SK-N-SH (cell line): ENCODE data around the gene MAGI2. TPM values are rescaled to one million over a fixed set of nuclear protein-coding genes. Genes with fewer than 3 reads are reported as not detected.

Experiments used
- CTCF ChIA-PET: fragments of 300-600, 350-600 bp; formaldehyde crosslinking; extraction: SDS; loops from one replicate; lab custom pipeline; 2021; lab: Yijun Ruan, JAX
- POLR2A ChIA-PET: fragments of 350-600 bp; sonication (Branson Sonifier 250); formaldehyde crosslinking; extraction: SDS; loops from one replicate; lab custom pipeline; 2020; ENCODE audit warnings: antibody characterized with exemption, inconsistent platforms; lab: Yijun Ruan, JAX
- DNase-seq: peaks from one replicate; pipeline ENCODE4 v3.0.0; 2012
- H2AFZ ChIP-seq: fragments of 200-600 bp; sonication (generic); 2 replicates; pipeline ENCODE4 v1.8.1; 2016; ENCODE audit warnings: antibody characterized with exemption, mild to moderate bottlenecking, low read depth
- H3F3A ChIP-seq: fragments of 200-600 bp; sonication (generic); replicated peaks from 2 replicates; pipeline ENCODE3; 2016; ENCODE audit warnings: antibody characterized with exemption, mild to moderate bottlenecking; ENCODE audit not compliant: insufficient read depth
- H3K27ac ChIP-seq, 2 experiments: fragments of 200-500 bp in 1 of 2; fragments of 200-600 bp in 1 of 2; sonication (Bioruptor generic) in 1 of 2; sonication (generic), shearing (Covaris generic) in 1 of 2; 2 replicates each; pipeline versions ENCODE4 v1.5.1 to v1.6.1; 2014 to 2016; ENCODE audit warnings: low read depth in 2 of 2, inconsistent platforms in 1 of 2, low read length in 1 of 2, mild to moderate bottlenecking in 1 of 2, mixed read lengths in 1 of 2
- H3K27me3 ChIP-seq: fragments of 200-600 bp; sonication (generic), shearing (Covaris generic); 2 replicates; pipeline ENCODE4 v1.6.1; 2016; ENCODE audit warnings: mixed run types; ENCODE audit not compliant: insufficient read depth
- H3K36me3 ChIP-seq, 2 experiments: fragments of 200-500 bp in 1 of 2; fragments of 200-600 bp in 1 of 2; sonication (Bioruptor generic) in 1 of 2; sonication (generic) in 1 of 2; replicated peaks in 1 of 2; 2 replicates each; pipeline versions ENCODE3 to v1.5.1; 2014 to 2016; ENCODE audit warnings: low read length in 1 of 2, mild to moderate bottlenecking in 1 of 2; ENCODE audit not compliant: insufficient read depth in 2 of 2, control insufficient read depth in 1 of 2
- H3K4me1 ChIP-seq, 2 experiments: fragments of 200-500 bp in 1 of 2; fragments of 200-600 bp in 1 of 2; sonication (Bioruptor generic) in 1 of 2; sonication (generic), shearing (Covaris generic) in 1 of 2; 2 replicates each; pipeline versions ENCODE4 v1.5.1 to v1.6.1; 2014 to 2016; ENCODE audit warnings: low read depth in 1 of 2, low read length in 1 of 2, mixed run types in 1 of 2; ENCODE audit not compliant: insufficient read depth in 2 of 2, control insufficient read depth in 1 of 2
- H3K4me2 ChIP-seq: fragments of 200-600 bp; sonication (generic), shearing (Covaris generic); 2 replicates; pipeline ENCODE4 v1.6.1; 2017; ENCODE audit warnings: mixed run types
- H3K4me3 ChIP-seq, 2 experiments: fragments of 200-500 bp in 1 of 2; fragments of 200-600 bp in 1 of 2; sonication (Bioruptor generic) in 1 of 2; sonication (generic), shearing (Covaris generic) in 1 of 2; 2 replicates each; pipeline versions ENCODE4 v1.5.1 to v1.8.1; 2014 to 2016; ENCODE audit warnings: low read depth in 2 of 2, inconsistent platforms in 1 of 2, low read length in 1 of 2, mild to moderate bottlenecking in 1 of 2, mixed read lengths in 1 of 2, moderate library complexity in 1 of 2
- H3K79me2 ChIP-seq: fragments of 200-600 bp; sonication (generic); 2 replicates; pipeline ENCODE4 v1.8.1; 2017; ENCODE audit warnings: mild to moderate bottlenecking; ENCODE audit not compliant: insufficient read depth
- H3K9ac ChIP-seq: fragments of 200-600 bp; sonication (generic); 2 replicates; pipeline ENCODE4 v1.6.1; 2017; ENCODE audit warnings: mixed run types
- H3K9me2 ChIP-seq: fragments of 200-600 bp; sonication (generic); 2 replicates; pipeline ENCODE4 v1.6.1; 2017; ENCODE audit warnings: mixed run types
- H3K9me3 ChIP-seq: fragments of 200-600 bp; sonication (generic); 2 replicates; pipeline ENCODE4 v1.6.1; 2017; ENCODE audit warnings: mixed run types, mild to moderate bottlenecking, moderate library complexity
- H4K20me1 ChIP-seq: fragments of 200-600 bp; sonication (generic); 2 replicates; pipeline ENCODE4 v1.6.1; 2017; ENCODE audit warnings: mild to moderate bottlenecking, mixed run types; ENCODE audit not compliant: insufficient read depth
- CHD2 ChIP-seq: fragments of 150-350 bp; IDR thresholded peaks from 2 replicates; pipeline ENCODE4 v1.6.1; 2018; ENCODE audit warnings: low read length; ENCODE audit not compliant: partially characterized antibody
- FOSL2 ChIP-seq: IDR thresholded peaks from 2 replicates; pipeline ENCODE4 v1.4.0; 2012; ENCODE audit warnings: low read depth, mild to moderate bottlenecking, moderate library complexity, borderline replicate concordance
- FOXJ3 ChIP-seq: sonication (generic); formaldehyde crosslinking; IDR thresholded peaks from 2 replicates; pipeline ENCODE4 v1.5.1; 2020; ENCODE audit warnings: mild to moderate bottlenecking, missing genetic modification reagents
- FOXM1 ChIP-seq: IDR thresholded peaks from 2 replicates; pipeline ENCODE4 v1.4.0; 2012; ENCODE audit warnings: low read depth, mild to moderate bottlenecking
- GABPA ChIP-seq: IDR thresholded peaks from 2 replicates; pipeline ENCODE4 v1.4.0; 2012; ENCODE audit warnings: low read depth, mild to moderate bottlenecking
- MEF2A ChIP-seq: IDR thresholded peaks from 2 replicates; pipeline ENCODE4 v1.4.0; 2012; ENCODE audit warnings: low read depth, borderline replicate concordance
- MXI1 ChIP-seq: IDR thresholded peaks from 2 replicates; pipeline ENCODE4 v1.6.1; 2012; ENCODE audit warnings: mild to moderate bottlenecking, low read depth, low read length, improper control_type of control experiment
- NRF1 ChIP-seq: IDR thresholded peaks from 2 replicates; pipeline ENCODE4 v1.6.1; 2012; ENCODE audit warnings: low read depth, mild to moderate bottlenecking, low read length
- POLR2AphosphoS5 ChIP-seq: IDR thresholded peaks from 2 replicates; pipeline ENCODE4 v1.6.1; 2012; ENCODE audit warnings: low read depth, low read length
- RAD21 ChIP-seq: IDR thresholded peaks from 2 replicates; pipeline ENCODE4 v1.6.1; 2012; ENCODE audit warnings: mild to moderate bottlenecking, low read length
- RCOR1 ChIP-seq: fragments of 150-350 bp; IDR thresholded peaks from 2 replicates; pipeline ENCODE4 v1.6.1; 2017; ENCODE audit warnings: antibody characterized with exemption, low read length
- RFX5 ChIP-seq: IDR thresholded peaks from 2 replicates; pipeline ENCODE4 v1.6.1; 2012; ENCODE audit warnings: mild to moderate bottlenecking, improper control_type of control experiment, low read length
- RXRA ChIP-seq: IDR thresholded peaks from 2 replicates; pipeline ENCODE4 v1.4.0; 2012; ENCODE audit warnings: low read depth, mild to moderate bottlenecking, borderline replicate concordance
- SIN3A ChIP-seq: IDR thresholded peaks from 2 replicates; pipeline ENCODE4 v1.6.1; 2012; ENCODE audit warnings: low read depth, mild to moderate bottlenecking, low read length, moderate library complexity, borderline replicate concordance
- TCF12 ChIP-seq: IDR thresholded peaks from 2 replicates; pipeline ENCODE4 v1.4.0; 2012
- TEAD4 ChIP-seq: IDR thresholded peaks from 2 replicates; pipeline ENCODE4 v1.4.0; 2012; ENCODE audit warnings: mild to moderate bottlenecking, borderline replicate concordance; ENCODE audit not compliant: insufficient read depth
- YY1 ChIP-seq: IDR thresholded peaks from 2 replicates; pipeline ENCODE4 v1.4.0; 2012; ENCODE audit warnings: low read depth, mild to moderate bottlenecking
- WGBS: methylation state at CpG from one replicate; pipeline ENCODE4 v1.1.6; 2017; ENCODE audit warnings: low lambda C conversion rate; 5-methylcytosine and 5-hydroxymethylcytosine counted together
- polyA plus RNA-seq, 3 experiments: library from polyadenylated mRNA; depleted of rRNA; stranded (reverse); fragments of >200 nt; gene quantifications; 2 replicates each; pipeline ENCODE4 v1.2.3, GENCODE V29; 2012
- TF ChIP-seq, protein P1 (sequence below): fragments of 150-350 bp; IDR thresholded peaks from 2 replicates; pipeline ENCODE4 v1.6.1; 2017; ENCODE audit warnings: antibody characterized with exemption, low read length, low read depth, borderline replicate concordance
- TF ChIP-seq, protein P2 (sequence below): IDR thresholded peaks from 2 replicates; pipeline ENCODE4; 2012
- TF ChIP-seq, protein P3 (sequence below): IDR thresholded peaks from 2 replicates; pipeline ENCODE4 v1.4.0; 2012; ENCODE audit warnings: low read depth
- TF ChIP-seq, protein P4 (sequence below): fragments of 150-350 bp; IDR thresholded peaks from 2 replicates; pipeline ENCODE4 v1.6.1; 2016; ENCODE audit warnings: mild to moderate bottlenecking, low read depth, low read length
- TF ChIP-seq, protein P5 (sequence below): fragments of 200-600 bp; sonication (generic); IDR thresholded peaks from 2 replicates; pipeline ENCODE4 v1.6.1; 2017; ENCODE audit warnings: antibody characterized with exemption, mild to moderate bottlenecking, moderate library complexity

MAGI2 gene
- polyA plus RNA-seq, 1 of the 3 experiments (the other 2 are of a cell fraction): 1.1 TPM

DNA sequence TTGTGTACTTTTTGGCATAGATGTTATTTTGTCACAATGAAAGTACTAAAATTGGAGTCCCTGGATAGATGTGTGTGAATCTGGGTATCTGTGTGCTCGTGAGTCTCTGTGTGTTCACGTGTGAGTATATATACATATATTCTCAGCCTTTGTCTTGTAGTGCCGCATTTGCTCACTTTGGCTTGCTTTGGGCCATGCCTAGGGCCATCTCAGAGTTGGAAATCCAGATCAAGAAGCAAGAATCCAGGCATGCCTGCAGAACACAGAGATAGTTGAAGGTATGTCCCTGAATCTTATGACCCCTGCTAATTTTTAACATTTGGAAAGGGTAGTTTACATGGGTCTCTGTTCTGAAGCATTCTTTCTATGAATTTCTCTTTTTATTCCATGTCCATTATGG is 1446.2 kb downstream of the MAGI2 start:
- peaks cover 0 to 12% of the 10 kb centered on the region in 2 experiments; a peak in 2 of 4 replicates for H3K4me1 ChIP-seq
- no peaks in the 10 kb centered on the region for H3K9me2 ChIP-seq
- H3K79me2 ChIP-seq: no peaks in the 10 kb centered on the region
- H3K27ac ChIP-seq: no peak overlapping the region
- 67% methylated on average over 3 of the region's 3 CpGs for WGBS
- H3K4me2 ChIP-seq: no peak overlapping the region
- ChIA-PET POLR2A (no interaction called here), CTCF (no interaction called here)
- no peak overlapping the region for H3K4me3 ChIP-seq
- H3K36me3 ChIP-seq: no peaks in the 10 kb centered on the region
- no peak for DNase-seq
- no peaks in the 10 kb centered on the region for H3F3A ChIP-seq
- H3K9ac ChIP-seq: no peak overlapping the region
- TF ChIP-seq FOXM1 (no peak), RXRA (no peak), FOSL2 (no peak), CHD2 (no peak), RAD21 (no peak), YY1 (no peak), MEF2A (no peak), SIN3A (no peak), GABPA (no peak), NRF1 (no peak), TEAD4 (no peak), POLR2AphosphoS5 (no peak), RCOR1 (no peak), FOXJ3 (CRISPR knock-in tag) (no peak)
- TF ChIP-seq, protein P1, sequence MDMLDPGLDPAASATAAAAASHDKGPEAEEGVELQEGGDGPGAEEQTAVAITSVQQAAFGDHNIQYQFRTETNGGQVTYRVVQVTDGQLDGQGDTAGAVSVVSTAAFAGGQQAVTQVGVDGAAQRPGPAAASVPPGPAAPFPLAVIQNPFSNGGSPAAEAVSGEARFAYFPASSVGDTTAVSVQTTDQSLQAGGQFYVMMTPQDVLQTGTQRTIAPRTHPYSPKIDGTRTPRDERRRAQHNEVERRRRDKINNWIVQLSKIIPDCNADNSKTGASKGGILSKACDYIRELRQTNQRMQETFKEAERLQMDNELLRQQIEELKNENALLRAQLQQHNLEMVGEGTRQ: no peak
- TF ChIP-seq, protein P2, sequence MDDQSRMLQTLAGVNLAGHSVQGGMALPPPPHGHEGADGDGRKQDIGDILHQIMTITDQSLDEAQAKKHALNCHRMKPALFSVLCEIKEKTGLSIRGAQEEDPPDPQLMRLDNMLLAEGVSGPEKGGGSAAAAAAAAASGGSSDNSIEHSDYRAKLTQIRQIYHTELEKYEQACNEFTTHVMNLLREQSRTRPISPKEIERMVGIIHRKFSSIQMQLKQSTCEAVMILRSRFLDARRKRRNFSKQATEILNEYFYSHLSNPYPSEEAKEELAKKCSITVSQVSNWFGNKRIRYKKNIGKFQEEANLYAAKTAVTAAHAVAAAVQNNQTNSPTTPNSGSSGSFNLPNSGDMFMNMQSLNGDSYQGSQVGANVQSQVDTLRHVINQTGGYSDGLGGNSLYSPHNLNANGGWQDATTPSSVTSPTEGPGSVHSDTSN: no peak
- TF ChIP-seq, protein P3, sequence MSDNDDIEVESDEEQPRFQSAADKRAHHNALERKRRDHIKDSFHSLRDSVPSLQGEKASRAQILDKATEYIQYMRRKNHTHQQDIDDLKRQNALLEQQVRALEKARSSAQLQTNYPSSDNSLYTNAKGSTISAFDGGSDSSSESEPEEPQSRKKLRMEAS: no peak
- H4K20me1 ChIP-seq: no peaks in the 10 kb centered on the region
- no peaks in the 10 kb centered on the region for H3K9me3 ChIP-seq
- H2AFZ ChIP-seq: no peak overlapping the region
- no peaks in the 10 kb centered on the region for H3K27me3 ChIP-seq

DNA sequence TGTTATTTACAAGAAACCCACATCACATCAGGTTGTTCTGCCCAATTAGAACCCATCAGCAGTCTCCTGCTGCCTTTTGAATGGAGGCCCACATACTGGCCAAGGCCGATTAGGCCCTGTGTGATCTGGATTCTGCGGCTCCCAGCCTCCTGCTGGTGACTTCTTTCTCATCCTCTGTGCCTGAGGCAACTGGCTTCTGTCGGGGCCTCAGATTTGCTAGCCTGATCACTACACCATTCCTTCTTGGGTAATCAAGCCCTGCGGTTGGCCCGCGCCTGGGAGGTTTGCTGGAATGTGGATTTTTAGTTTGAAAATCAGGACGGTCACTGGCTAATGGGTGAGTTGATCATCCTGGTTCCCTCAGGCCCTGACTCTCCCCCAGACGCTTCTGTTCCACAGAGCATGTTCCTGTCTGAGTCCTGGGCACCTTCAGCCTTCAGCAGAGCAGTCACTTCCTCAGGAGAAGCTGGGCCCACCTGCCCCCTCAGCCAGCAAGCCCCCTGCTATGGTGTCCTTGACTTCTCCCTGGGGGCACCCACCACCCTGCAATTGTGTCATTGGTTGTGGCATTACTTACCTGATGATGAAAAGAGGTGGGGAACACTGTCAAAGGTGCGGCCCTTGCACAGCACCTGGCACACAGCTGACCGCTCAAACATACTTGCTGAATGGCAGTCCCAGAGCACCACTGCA is 1447.3 kb downstream of the MAGI2 start:
- Histone ChIP-seq H3K36me3 (no peaks in the 10 kb centered on the region), H3K9me2 (no peaks in the 10 kb centered on the region), H3K27me3 (no peaks in the 10 kb centered on the region), H3K4me1 (peaks cover 0 to 4% of the 10 kb centered on the region in 2 experiments; a peak in 2 of 4 replicates), H3K9me3 (no peaks in the 10 kb centered on the region), H3K4me3 (no peak overlapping the region), H3K27ac (no peak overlapping the region), H2AFZ (no peak overlapping the region), H3K79me2 (no peaks in the 10 kb centered on the region), H4K20me1 (no peaks in the 10 kb centered on the region), H3K4me2 (no peak overlapping the region), H3K9ac (no peak overlapping the region), H3F3A (no peaks in the 10 kb centered on the region)
- POLR2A ChIA-PET: no interaction called here
- CTCF ChIA-PET: interaction anchor here (1.3 kb wide), 1 partner anchor 14 kb away, joined by 4 read pairs; no protein-coding TSS in a partner anchor
- TF ChIP-seq, protein P4, sequence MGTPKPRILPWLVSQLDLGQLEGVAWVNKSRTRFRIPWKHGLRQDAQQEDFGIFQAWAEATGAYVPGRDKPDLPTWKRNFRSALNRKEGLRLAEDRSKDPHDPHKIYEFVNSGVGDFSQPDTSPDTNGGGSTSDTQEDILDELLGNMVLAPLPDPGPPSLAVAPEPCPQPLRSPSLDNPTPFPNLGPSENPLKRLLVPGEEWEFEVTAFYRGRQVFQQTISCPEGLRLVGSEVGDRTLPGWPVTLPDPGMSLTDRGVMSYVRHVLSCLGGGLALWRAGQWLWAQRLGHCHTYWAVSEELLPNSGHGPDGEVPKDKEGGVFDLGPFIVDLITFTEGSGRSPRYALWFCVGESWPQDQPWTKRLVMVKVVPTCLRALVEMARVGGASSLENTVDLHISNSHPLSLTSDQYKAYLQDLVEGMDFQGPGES: no peak
- TF ChIP-seq, protein P1: no peak
- TF ChIP-seq MXI1: no peak
- TF ChIP-seq FOXM1: no peak
- TF ChIP-seq, protein P5, sequence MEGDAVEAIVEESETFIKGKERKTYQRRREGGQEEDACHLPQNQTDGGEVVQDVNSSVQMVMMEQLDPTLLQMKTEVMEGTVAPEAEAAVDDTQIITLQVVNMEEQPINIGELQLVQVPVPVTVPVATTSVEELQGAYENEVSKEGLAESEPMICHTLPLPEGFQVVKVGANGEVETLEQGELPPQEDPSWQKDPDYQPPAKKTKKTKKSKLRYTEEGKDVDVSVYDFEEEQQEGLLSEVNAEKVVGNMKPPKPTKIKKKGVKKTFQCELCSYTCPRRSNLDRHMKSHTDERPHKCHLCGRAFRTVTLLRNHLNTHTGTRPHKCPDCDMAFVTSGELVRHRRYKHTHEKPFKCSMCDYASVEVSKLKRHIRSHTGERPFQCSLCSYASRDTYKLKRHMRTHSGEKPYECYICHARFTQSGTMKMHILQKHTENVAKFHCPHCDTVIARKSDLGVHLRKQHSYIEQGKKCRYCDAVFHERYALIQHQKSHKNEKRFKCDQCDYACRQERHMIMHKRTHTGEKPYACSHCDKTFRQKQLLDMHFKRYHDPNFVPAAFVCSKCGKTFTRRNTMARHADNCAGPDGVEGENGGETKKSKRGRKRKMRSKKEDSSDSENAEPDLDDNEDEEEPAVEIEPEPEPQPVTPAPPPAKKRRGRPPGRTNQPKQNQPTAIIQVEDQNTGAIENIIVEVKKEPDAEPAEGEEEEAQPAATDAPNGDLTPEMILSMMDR: no peak
- TF ChIP-seq TCF12: no peak
- no peak for TF ChIP-seq RFX5
- WGBS: 83% methylated on average over 10 of the region's 10 CpGs
- no peak for DNase-seq
